SK-N-SH treated with all-trans-retinoic acid at 6 μM for 48 hours (cell line): ENCODE data around the gene RNF126.

Experiments used
- ARNTL ChIP-seq: fragments of 450-650 bp; formaldehyde crosslinking; IDR thresholded peaks from 2 replicates; pipeline ENCODE4 v1.5.0; 2020; ENCODE audit warnings: low read depth, mild to moderate bottlenecking, moderate library complexity, borderline replicate concordance
- BACH2 ChIP-seq: fragments of 250-450 bp; sonication (Bioruptor Pico); IDR thresholded peaks from 2 replicates; pipeline ENCODE4 v1.9.0; 2021; ENCODE audit warnings: mild to moderate bottlenecking, borderline replicate concordance
- CREB5 ChIP-seq: fragments of 250-450 bp; sonication (Bioruptor Pico); IDR thresholded peaks from 2 replicates; pipeline ENCODE4 v1.5.1; 2020; ENCODE audit warnings: low read depth, mild to moderate bottlenecking, moderate library complexity
- CSDC2 ChIP-seq: fragments of 250-450 bp; sonication (Bioruptor Pico); IDR thresholded peaks from 2 replicates; pipeline ENCODE4 v1.5.0; 2020; ENCODE audit warnings: mild to moderate bottlenecking, moderate library complexity
- ESRRG ChIP-seq: fragments of 250-450 bp; sonication (Bioruptor Pico); IDR thresholded peaks from 2 replicates; pipeline ENCODE4 v1.6.1; 2021; ENCODE audit warnings: mild to moderate bottlenecking
- GLIS3 ChIP-seq: fragments of 250-450 bp; sonication (Bioruptor Pico); IDR thresholded peaks from 2 replicates; pipeline ENCODE4 v1.5.0; 2020; ENCODE audit warnings: mild to moderate bottlenecking, moderate library complexity
- OSR1 ChIP-seq: fragments of 250-450 bp; sonication (Bioruptor Pico); IDR thresholded peaks from 2 replicates; pipeline ENCODE4 v1.8.0; 2022; ENCODE audit warnings: moderate library complexity, mild to moderate bottlenecking, inconsistent platforms
- PATZ1 ChIP-seq: fragments of 250-450 bp; sonication (Bioruptor Pico); IDR thresholded peaks from 2 replicates; pipeline ENCODE4 v1.8.0; 2020; ENCODE audit warnings: mild to moderate bottlenecking, moderate library complexity, borderline replicate concordance
- SNAI2 ChIP-seq: fragments of 250-450 bp; sonication (Bioruptor Pico); IDR thresholded peaks from 2 replicates; pipeline ENCODE4 v1.5.0; 2020; ENCODE audit warnings: mild to moderate bottlenecking, moderate library complexity
- TSHZ2 ChIP-seq: fragments of 250-450 bp; sonication (Bioruptor Pico); IDR thresholded peaks from 2 replicates; pipeline ENCODE4 v1.5.0; 2020; ENCODE audit warnings: mild to moderate bottlenecking, moderate library complexity
- ZFP3 ChIP-seq: fragments of 250-450 bp; sonication (Bioruptor Pico); IDR thresholded peaks from 2 replicates; pipeline ENCODE4 v1.5.0; 2020; ENCODE audit warnings: mild to moderate bottlenecking, moderate library complexity
- ZFP30 ChIP-seq: fragments of 450-650 bp; formaldehyde crosslinking; IDR thresholded peaks from 2 replicates; pipeline ENCODE4 v1.5.0; 2022; ENCODE audit warnings: mild to moderate bottlenecking, moderate library complexity

GRCh38 chr19:641702-642101 lies 21.3 kb downstream of the RNF126 start:
- no peak for TF ChIP-seq ZFP3 (CRISPR knock-in tag)
- TF ChIP-seq GLIS3 (CRISPR knock-in tag): no peak
- no peak for TF ChIP-seq TSHZ2 (CRISPR knock-in tag)
- no peak for TF ChIP-seq BACH2 (CRISPR knock-in tag)
- TF ChIP-seq ARNTL (CRISPR knock-in tag): no peak
- TF ChIP-seq OSR1: no peak
- TF ChIP-seq CSDC2 (CRISPR knock-in tag): no peak
- no peak for TF ChIP-seq CREB5 (CRISPR knock-in tag)
- TF ChIP-seq PATZ1 (CRISPR knock-in tag): no peak
- no peak for TF ChIP-seq ZFP30 (CRISPR knock-in tag)
- no peak for TF ChIP-seq ESRRG
- TF ChIP-seq SNAI2 (CRISPR knock-in tag): no peak
